ENCODE results near the gene LRRC75A.

The LRRC75A gene

DNA sequence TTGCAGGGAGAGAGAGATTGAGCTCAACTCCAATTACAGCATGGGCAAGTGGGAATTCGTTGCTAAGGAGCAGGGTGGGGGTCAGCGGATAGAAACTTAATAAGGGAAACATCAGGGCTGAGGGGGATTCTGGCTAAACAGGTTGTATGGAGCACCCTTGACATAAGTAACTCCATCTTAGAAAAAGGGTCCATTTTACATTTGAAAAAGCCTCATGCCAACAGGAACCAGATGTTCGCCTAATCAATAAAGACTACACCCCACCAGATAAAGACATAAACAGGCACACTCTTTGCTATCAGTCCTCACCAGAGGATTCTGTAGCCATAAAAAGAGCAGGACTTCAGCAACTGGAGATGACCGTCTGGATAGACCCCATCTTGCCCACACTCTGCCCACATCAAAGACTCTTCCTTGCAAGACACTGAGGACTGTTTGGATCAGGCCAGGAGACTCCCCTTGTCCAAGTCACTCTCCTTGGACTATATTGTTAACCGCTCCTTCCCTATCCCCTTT lies 1.6 kb upstream of the LRRC75A start:
- no peak for DNase-seq

DNA sequence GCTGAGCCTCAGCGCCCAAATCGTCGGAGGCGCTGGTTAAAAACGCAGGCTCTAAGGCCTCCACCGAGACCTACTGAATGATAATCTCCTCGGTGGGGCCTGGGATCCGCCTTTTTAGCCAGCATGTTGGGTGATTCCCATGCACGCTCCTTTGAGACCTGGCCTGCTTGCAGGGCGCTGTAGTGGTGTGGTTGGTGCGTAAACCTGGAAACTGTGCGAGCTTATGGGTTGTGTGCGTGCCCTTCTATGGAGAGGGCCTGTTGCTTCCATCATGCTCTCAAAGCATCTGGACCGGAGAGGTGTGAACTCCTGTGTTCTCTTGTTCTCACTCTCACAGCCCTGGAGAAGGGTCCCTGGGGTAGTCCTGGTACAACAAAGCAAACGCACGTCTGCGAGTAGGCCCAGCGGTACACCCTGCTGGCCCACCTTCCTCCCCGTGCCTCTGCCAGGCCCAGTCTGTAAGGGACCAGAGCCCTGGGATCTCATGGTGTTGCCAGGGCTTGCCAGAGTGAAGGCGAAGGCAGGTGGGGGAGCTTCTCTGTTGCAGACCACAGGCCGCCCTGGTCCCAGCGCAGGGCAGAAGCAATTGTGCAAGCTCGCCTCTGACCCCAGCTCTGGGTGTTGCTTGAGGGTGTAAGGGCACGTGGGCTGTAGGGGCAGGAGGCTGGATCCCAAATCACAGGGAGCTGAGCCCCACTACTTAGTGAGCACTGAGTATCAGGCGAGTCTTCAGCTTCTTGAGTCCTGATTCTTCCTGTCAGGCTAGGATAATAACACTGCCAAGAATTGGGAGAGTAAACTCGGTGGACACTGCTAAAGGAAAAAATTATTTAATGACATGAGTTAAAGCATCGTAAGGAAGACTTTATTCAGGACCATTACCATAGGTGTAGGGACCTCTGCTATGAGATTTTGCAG lies 879 bp upstream of the LRRC75A start:
- DNase-seq: no peak

DNA sequence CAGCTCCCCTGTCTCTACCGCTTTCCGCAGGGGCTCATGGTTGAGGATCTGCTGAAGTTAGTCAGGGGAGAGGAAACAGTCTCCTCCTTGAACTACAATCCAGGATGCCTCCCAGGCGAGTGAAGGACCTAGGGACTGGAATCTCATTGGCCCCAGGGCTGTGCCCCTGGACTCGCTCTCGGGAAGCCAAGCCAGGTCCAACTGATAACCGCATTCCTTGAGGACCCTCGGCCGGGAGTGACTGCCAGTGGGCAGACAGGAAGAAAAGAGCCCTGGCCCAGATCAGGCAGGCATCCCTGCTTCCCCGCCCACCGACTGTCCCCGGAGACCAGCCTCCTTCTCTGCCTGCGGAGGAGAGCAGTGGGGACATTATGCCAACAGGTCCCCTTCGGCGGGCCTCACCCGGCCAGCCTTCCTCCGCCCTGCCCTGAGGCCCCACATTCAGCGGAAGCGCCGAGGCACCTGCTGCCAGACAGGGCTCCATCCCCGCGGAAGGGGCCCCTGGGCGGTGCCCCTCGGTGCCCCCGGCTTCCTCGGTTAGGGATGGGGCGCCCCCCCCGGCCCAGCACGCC lies 776 bp downstream of the LRRC75A start:
- no peak for DNase-seq

DNA sequence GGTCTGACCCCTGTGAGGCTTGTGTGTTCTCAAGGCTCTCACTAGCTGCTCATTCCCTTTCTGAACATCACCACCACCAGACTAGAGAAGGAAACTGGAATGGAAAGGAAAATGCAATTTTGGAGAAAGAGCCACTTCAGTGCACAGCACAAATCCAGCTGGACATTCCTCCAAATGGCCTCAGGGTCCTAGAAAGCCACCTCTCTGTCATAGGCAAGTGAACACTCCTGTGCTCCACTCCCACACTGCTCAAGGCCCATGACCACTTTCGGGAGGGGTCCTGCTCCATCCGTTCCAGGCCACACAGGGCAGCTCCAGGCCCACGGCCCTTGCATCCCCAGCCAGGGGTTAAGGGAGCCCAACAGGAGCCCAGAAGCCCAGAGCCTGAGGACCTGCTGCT lies 2.6 kb downstream of the LRRC75A start:
- DNase-seq: no peak

DNA sequence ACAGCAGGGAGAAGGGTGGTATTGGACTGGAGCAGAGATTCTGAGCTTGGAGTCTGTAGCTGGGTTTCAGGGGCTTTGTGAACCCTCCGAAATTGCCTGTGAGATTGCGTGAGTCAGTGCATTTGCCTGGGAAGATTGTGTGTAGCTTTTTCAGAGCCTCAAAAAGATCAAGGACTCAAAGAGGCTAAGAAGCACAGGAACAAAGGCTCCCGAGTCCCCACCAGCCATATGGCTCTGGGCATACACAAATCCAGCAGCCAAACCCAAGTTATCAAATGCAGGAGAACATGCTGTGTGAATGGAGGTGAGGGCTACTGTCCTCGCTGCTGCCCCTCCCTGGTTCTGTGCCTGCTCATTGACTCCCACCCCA lies 3.0 kb downstream of the LRRC75A start:
- DNase-seq: no peak

DNA sequence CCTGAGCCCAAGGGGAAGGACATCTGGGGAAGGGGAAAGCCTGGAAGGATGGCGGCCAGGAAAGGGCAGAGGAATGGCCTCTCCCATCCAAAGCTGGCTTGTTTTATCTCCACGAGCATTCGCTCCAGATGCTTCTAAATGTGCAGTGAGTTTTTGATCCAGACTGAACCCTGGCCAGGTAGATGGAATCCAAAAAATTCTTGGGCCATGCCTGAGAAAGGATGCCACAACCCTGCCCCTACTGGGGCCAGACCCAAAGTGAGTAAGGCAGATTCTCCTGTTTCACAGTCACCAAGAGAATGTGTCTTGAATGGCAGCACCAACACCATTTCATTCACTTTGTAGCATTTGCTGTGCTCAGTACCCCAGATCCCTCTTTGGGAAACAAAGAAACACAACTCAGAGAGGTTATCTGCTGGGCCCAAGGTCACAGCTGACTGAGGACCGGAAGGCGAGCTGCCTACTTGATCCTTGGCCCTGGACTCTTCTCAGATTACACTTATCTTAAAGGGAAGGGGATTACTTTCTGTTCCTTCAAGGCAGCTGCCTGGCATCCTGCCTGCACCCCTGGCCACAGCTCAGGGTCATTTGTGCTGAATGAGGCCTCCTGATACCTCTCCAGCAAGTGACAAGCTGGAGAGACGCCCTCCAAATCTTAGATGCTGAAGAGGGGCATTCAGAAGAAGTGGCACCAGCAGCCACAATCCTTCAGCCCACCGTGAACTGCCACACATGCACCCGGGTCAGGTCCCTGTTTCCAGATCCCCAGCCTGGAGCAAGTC lies 3.6 kb downstream of the LRRC75A start:
- no peak for DNase-seq

DNA sequence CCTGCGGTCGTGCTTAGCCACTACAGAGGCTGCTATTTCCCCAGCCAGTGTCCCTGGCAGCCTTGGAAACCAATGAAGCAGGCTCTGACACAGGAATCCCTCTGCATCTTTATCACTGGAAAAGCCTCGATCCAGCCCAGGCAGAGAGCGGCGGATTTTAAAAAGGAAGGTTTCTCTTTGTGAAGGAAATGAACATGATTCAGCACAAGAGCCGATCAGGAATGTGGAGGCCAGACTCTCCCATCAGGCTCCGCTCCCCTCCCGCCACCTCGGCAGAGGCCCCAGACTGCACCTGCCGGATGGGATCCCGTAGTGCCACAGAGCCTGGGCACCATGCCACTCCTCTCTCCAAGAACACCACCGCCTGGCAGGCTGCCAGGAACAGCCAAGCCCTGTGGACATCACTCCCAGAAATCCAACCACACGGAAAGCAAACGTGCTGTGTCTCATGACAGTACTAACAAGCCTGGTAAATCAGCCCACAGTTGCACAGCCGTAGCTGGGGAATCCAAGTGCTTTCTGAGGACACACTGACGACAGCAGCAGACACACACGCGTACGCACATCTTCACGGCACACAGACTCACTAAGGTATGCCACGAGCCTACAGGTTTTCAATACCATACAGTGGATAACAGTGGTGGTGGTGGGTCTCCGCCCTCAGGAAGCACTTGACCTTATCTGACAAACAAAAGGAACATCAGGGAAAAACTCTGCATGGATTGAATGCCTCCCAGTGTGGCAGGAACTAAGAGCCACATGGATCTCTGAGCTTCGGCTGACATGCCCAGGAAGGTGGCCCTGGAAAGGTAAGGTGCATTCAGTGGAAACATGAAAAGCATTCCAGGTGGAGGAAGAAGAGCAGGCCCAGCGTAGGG lies 5.4 kb downstream of the LRRC75A start:
- peak; percentile 46 for DNase-seq

DNA sequence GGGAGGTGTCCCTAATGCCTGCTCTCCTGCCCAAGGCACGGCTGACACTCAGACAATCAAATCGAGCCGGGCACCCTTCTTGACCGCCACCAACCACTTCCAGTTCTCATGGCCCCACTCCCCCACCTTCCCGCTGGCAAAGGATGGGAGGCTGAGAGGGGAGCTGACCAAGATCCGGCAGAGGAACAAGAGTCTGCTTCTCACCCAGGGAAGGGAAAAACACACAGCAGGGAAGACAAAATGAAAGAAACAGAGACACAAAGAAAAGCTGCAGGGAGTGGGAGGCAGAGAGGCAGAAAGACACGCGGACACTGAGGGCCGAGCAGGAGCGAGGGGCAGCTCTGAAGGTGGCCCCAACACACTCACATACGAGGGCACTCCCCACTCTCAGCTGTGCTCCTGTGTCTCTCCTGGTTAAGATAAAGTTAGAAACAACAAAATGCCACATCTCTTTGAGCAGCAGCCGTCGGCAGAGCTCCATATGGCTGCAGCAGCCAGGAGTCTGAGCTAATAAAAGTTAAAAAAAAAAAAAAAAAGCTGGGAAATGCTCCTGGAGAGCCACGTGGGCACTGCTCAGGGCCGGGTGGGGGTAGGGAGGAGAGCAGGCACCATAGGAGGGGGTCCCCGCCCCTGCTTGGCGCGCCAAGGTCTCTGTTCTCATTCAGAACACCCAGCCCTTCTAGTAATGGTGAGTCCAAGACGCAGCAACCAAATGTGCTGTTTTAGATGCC lies 7.4 kb downstream of the LRRC75A start:
- DNase-seq: no peak

DNA sequence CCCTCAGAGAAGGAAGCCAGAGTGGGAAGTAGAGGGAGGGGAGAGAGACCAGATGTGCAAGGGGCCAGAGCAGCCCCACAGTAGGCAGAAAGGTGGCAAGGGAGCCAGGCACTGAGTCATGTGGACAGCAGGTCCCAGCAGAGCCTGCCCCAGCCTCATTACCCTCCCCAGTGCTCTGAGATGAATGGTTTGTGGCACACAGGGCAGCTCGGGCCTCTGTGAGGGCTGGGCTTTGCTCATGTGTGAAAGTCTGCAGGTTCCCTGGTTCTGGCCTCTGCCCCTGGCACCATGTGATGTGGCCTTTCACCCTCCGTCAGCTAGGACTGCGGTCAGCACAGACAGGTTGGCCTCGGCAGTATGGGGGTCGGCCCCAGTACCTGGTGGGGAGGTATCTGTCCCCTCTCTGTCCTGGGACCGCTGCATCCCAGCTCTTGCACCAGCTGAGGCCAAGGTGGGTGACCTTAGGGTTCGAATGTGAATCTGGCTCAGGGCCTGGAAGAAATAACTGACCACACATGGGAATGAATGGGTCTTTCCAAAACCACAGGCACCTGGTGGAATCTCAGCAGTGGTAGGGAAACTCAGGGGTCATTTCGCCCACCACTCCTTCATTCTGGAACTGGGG lies 8.9 kb downstream of the LRRC75A start:
- no peak for DNase-seq

DNA sequence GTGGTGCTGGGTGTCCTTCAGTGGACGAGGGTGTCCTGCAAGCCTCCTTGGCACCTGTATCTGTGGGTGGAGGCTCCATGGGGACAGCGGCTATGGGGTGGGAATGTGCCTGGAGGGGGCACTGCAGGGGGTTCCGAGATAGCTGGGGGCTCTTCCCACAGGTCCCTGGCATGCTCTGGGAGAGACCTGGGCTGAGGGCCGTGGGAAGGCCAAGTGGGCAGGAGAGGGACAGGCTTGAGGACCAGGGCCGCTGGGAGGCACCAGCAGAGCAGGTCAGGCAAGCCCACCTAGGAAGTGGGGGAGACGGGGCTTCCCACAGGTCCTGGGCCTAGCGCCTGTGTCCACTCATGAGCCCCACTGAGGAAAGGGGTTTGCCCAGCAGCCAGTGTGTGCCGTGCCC lies 9.7 kb downstream of the LRRC75A start:
- no peak for DNase-seq

DNA sequence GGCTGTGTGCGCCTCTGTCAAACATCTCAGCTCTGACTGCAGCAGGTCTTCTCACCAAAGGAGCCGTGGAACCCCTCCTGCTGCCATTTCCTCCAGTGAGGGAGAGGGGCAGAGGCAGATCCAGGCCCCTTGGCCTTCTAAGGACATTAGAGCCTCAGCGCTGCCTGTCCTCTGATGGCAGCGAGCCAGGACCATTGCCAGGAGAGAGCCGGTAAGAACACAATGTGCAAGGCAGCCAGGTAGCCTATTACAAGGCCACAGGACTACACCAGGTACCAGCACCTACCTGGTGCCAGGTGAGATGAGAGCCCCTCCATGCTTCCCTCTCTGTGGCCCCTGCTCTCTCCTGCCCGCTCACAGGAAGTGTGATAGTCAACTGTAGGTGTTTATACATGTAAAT lies 11.0 kb downstream of the LRRC75A start:
- DNase-seq: no peak

DNA sequence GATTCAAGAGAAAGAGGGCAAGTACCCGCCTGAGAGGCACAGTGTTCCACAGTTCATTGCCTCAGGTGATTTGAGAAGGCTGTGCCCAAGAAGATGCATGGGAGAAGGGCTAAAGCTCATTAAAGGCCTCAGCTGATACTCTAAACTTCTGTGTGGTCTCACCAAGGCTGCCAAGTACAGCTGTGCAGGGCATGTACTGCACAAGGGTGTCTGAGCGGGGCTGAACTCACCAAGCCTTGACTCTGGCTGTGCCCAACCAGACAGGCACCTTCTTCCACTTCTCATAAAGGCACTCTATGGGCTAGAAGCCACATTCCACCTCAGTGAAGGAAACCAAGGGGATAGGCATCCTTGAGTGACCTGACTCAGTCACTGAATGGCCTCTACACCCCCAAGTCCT lies 12.7 kb downstream of the LRRC75A start:
- no peak for DNase-seq

DNA sequence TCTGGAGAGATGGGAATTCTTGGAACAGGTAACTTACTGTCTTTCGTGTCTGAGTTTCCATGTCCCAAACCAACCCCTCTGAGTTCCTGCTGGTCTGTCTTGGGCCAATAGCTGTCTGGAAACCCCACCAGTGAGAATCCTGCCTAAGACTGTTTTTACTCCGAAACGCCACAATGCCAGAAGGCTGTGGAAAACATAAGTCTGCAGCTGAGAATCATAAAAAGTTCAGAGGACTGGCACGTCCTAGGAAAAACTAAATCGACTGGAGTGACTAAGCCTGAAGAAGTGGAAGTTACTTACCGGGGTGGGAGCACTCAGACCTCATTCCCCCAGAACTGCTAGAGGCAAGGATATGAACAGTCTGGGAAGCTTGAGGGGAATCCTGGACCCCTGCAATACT lies 13.3 kb downstream of the LRRC75A start:
- no peak for DNase-seq

DNA sequence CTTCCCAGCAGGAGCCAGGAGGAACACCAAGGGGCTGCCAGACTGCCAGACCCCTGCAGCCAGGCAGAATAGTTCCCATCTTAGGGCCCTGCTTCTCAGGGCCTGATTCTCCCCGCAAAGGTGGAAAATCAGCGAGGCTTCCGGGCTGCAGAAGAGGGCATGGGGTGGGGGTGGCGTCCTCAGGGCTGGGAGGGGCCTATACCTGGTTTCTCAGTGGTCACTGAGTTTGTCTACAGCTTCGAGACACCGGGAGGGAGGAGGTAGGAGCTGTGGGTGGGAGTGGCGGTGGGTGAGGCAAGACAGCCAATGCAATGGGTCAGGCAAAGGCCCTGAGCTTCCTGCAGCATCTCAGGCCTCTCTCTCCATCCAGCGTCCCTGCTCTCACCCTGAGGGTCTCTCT lies 14.3 kb downstream of the LRRC75A start:
- DNase-seq: no peak

DNA sequence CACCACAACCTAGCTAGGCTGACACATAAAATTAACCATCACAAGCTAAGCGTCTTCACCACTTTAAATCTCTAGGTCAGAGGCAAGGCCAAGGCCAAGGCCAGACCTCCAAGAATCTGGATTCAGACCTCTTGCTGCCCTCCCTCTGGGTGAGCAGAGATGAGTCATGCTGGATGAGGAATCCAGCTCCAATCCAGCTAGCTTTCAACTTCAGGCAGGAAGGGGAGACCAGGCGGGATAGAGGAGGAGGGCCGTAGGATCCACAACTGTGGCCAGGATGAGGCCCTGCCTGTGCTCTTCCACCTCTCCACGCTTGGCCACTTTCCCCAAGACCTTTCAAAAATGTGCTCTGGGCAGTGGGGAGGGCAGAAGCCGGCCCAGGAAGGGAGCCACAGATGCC lies 14.7 kb downstream of the LRRC75A start:
- no peak for DNase-seq

DNA sequence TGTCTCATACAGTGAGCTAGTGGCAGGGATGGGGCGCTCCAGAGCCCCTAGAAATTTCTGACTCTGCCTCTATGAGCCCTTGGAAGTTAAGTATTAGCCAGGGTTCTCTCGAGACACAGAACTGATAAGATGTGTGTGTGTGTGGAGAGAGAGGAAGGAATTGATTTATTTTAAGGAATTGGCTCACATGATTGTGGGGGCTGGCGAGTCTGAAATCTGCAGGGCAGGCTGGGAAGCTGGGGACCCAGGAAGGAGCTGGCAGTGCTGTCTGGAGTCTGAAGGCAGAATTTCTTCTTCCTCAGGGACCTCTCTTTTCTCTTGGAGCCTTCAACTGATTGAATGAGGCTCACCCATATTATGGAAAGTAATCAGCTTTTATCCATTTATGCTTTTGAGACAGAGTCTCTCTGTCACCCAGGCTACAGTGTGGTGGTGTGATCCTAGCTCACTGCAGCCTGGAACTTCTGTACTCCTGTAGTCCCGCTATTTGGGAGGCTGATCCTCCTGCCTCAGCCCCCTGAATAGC lies 16.8 kb downstream of the LRRC75A start:
- no peak for DNase-seq

DNA sequence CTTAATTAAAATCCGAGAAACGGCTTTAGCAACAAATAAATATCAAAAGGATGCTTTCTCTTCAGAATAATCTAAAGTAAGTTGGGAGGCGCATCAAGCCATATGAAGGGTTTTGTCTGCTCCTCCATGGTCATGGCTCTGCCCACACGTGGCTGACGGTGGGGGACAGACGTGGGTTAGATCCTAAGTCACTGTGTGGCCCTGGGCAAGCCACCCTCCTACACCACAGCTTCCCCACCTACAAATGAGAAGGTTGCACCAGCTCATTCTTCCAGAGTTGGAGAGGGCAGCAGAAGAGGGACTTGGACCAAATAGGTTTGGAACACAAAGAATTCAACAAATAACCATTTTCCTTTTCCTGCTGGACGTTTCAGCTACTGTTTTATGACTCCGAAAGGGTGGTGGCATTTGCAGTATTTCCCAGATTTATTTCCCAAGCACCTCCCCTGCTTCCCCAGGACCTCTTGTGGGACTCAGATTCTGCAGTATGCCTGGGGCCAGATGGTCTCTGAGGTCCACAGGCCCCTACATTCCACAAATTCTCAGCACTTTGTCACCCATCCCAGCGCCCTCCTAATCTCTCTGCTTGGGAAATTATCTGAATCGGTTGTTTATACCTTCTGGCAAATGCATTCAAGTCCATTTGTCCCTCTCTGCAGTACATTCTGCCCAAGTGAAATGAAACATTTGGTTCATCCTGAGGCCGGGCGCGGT lies 17.8 kb downstream of the LRRC75A start:
- no peak for DNase-seq

DNA sequence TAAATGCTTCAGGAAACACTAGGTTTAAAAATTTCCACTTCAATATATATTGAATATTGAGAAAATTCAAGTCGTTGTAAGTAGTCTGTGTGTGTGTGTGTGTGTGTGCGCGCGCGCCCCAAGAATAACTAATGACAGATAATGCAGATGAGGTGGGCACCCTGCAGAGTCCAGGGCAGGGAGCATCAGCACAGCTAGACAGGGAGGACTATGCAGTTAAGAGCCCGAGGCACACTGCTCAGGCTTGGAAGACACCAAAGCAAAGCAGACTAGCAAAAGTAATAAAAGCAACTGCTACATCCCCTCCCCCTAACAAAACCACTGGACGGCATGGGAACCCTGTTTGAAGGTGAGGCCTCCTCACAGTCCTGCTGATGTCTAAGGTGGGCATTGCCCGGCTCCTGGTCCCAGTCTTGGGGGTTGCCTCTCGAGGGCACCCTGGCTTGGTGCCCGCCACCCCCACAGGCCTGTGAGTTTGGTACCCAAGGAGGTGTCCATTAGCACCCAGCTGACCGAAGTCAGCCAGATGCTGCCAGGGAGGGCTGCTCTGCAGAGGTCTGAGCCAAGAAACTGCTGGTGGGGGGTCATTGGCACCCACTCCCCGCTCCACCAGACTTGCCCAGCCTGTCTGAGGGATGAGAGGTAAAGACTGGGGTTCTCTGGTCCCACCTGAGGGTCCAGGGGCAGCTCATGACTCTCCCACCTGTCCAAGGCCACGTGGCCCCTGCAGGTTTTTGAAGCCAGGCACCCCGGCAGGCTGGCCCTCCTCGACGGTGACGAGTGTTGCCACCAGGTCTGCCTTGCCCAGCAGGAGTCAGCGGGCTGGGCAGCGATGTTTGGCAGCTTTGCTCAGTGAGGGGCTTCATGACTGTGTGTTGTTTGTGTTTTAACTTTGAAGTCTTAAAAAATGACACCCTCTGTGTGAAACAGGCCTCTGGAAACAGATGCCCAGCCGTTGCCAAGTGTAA lies 18.7 kb downstream of the LRRC75A start:
- DNase-seq: no peak

DNA sequence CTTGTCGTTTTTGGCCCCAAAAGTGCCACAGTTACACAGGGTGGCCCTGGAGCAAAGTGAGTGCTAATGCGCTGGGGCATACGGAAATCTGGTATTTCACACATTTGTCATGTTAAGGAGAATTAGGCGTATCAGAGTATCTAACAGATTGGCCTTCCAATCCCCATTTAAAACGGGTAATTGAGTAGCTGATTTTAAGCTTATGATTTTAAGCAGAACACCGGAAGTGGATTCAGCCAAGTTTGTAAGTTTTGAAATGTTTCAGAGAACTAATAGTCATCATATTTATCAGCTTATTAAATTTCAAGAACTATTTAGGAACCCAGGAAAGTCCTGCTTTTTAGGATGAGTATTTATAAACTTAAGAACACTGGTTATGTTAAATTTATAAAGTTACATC lies 19.5 kb downstream of the LRRC75A start:
- no peak for DNase-seq

Measured in DMS 273 treated with DMSO at 0.1 percent for 48 hours (cell line).